Hypothalamus (tissue), 51 donors: ENCODE measurements around the gene USP12.

Source experiments
- DNase-seq, 51 donors: peaks; one replicate each; lab custom pipeline; 2025; lab: John Stamatoyannopoulos, UW

Gene USP12

DNA sequence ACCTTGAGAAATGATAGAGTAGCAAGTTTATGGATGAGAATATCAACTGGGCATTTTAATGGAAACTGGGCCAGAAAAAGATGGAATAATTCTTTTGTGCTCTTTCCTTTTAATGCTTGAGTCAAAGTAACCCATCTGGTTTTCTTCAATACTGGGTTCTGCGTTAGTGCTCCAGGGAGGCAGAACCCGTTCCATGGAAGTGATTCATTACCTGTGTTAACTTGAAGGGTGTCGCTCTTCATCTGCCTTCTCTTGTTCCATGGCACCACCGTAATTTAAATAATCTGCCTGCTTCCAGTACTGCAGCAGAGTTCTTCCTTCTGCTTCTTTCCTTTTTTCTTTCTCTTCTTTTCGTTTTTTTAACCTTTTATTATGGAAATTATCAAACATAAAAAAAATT lies 14.7 kb upstream of the USP12 start:
- DNase-seq = no peak

DNA sequence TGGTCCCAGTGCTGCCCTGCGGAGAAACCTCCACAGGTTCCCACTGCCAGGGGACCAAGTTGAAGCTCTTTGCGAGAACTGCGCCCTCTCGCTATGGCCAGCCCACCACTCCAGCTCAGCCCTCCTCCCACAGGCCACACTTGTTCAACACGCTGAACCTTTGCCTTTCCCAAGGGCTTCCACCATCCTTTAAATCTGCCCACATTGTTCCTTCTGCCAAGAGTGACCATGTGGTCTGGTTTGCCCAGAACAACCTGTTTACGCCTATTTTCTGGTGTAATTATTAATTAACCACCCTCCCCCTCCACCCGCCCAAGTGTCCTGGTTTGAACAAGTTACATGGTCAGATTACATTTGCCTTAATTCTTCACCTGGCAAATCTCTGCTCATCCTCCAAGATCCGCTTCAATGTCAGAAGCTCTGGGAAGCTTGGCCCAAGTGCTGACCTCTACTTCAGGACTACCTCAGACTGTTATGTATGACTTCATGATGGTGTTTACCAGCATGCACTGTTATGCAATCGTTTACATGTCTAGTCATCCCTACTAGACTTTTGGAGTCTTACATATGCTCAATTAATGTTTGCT lies 12.0 kb upstream of the USP12 start:
- DNase-seq = no peak

DNA sequence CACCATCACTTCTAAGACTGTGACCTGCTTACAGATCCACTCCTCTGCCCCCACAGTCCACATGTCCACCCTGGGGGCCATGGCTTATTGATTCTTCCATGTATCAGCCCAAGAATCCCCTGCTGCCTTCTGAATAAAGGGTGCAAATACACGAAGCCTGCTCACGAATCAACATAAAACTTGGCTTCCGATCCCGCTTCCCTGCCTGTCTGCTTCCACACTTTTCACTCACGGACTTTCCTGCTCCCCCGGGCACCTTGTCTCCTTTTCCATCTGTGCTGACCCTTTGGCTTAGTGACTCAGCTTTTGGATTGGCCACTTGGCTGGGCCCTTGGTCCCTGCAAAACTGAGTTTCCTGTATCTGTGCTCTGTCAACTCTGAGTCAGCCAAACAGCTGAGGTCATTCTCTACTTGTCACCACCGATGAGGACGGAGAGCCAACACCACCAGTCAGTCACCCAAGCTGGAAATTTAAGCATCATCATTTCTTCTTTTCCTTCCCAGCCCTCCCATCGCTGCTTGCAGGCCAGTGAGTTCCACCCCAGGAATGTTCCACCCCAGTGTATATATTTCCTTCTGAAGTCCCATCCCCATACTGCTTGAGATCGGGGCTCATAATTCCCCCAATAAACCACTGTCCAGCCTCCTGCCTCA lies 11.4 kb upstream of the USP12 start:
- DNase-seq = peak in 2 of 51 donors; percentile 21 to 31

DNA sequence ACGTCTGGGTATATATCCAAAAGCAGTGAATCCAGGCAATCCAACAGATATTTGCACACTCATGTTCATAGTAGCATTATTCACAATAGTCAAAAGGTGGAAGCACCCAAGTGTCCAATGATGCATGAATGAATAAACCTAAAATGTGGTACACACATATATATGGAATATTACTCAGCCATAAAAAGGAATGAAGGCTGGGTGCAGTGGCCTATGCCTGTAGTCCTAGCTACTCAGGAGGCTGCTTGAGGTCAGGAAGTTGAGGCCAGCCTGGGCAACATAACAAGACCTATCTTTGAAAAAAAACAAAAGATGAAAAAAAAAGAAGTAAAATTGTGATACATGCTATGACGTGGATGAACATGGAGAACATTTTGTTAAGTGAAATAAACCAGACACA lies 10.4 kb upstream of the USP12 start:
- DNase-seq = no peak

DNA sequence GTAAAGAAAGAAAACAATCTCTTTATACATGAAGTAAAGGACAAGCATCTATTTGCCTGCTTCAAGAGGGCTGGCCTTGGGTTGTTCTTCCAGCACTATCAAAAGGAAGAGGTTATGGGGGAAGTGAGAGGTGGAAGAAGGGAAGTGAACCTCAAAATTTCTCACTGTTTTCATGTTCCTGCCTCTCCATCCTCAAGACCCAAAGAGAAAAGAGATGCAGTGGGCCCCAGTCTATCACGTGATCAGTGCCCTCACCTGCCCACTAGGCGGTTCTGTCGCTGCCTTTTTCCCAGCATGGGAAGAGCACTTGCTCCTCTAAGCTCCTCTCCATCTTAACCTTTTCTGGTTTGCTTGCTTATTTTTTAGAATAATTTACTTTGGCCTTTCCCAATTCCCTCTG lies 6.2 kb upstream of the USP12 start:
- no peak for DNase-seq

DNA sequence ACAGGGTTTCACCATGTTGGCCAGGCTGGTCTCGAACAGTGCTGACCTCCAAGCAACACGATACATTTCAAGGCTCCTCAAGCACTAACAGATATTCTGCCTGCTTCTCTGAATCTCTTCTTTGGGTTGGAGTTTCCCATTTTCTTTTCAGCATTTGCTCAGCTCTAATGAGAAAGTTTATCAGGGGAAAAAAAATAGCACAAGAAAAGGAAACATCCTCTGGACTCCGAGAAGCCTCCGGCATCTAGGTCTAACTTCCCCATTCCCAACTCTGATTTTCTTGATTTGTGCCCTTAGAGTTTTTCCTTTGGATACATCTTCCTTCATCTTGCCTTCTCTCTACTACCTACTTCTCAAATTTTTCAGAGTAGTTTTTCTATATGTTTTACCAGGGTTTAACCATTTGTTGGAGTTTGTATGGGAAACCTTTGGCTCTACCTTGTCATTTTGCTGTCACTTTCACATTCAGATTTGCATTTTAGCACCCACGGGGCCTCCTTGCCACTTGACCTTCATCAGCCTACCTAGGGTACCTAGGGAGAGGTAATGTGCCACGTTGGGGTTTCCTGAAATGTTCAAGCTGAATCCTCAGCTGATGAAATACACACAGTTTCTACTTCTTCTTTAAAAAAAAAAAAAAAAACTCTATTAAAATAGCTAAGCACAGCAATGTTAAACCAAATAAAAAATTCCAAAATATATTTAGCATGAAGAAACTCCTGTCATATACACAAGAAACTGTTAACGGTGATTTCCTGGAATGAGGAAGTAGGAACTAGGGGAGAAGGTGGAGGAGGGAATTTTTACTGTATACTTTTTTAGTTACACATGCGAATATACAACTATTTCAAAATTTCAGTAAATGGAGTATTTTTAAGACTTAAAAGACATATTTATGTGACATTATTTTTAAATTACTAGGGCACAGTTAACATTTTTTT lies 5.1 kb upstream of the USP12 start:
- DNase-seq = no peak

DNA sequence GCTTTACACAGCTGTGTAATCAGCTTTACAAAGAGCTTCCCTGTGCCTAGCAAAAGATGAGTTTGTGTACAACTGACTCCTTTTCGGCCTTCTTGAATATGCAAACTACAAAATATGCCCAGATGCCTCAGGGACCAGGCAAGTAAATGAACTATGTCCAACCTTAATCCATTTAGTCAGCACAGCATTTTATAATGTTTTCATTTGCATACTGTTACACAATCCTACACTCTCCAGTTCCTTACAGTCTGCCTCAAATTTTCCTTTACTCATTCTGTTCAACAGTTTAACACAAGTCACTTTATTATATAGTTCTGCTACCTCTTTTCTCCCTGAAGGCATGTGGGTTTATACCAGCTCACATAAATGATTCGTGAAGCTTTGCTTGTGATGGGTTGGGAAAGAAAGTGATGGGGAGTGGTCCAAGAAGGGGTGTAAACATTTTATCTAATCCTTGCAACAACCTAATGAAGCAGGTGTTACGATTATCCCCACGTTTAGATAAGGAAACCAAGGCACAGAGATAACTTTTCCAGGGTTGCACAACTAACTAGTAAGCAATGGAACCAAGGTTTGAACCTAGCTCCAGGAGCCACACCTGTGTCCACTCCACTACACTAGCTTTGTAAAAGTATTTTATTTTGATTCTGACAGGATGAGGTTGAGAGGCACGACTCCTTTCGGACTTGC lies 3.3 kb upstream of the USP12 start:
- DNase-seq = no peak

DNA sequence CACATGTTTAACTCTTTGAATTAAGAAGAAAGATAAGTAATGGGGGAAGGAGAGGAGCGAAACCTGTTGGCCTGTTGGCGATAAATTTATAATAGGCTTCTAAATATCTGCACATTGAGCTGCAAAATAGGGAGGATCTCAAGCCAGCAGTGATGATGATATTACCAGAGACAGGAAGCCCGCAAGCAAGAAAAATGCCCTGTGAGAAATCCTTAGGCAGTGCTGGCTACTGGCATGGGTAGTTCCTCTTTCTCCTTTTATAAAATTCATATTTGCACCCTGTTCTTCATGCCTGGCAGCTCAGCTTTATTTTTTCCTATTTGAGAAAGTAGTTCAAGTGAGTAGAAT lies 858 bp upstream of the USP12 start:
- DNase-seq = peak in 1 of 51 donors; percentile 70

DNA sequence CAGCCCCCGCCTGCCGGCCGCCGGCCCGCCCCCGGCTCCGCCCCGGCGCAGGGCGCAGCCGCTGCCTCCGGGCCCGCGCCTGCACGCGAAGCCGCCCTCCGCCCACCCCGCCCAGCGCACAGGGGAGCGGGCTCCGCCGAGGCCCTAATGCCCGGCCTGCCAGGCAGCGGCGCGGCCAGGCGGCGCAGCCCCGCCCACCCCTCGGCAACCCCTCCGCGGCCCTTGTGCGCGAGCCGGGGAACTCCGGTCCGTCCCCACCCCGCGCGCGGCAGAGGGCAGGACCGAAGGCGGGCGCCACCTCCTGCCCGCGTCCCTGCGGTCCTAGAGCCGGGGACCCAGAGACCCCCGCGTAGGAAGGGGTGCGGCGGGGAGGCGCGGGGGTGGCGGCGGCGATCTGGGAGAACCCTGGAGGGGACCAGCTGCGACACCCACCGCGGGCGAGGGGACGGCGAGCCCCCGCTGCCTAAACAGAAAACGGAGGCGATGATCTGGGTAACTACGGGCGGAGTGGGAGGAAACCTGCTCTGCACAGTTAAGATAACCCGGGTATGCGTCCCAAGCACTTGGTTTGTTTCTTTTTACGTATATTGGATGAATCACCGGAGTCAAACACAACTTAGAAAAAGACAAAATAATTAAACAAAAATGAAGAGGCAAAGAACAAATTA lies 350 bp upstream of the USP12 start:
- peak; percentile 23 to 95 (median 83) for DNase-seq

DNA sequence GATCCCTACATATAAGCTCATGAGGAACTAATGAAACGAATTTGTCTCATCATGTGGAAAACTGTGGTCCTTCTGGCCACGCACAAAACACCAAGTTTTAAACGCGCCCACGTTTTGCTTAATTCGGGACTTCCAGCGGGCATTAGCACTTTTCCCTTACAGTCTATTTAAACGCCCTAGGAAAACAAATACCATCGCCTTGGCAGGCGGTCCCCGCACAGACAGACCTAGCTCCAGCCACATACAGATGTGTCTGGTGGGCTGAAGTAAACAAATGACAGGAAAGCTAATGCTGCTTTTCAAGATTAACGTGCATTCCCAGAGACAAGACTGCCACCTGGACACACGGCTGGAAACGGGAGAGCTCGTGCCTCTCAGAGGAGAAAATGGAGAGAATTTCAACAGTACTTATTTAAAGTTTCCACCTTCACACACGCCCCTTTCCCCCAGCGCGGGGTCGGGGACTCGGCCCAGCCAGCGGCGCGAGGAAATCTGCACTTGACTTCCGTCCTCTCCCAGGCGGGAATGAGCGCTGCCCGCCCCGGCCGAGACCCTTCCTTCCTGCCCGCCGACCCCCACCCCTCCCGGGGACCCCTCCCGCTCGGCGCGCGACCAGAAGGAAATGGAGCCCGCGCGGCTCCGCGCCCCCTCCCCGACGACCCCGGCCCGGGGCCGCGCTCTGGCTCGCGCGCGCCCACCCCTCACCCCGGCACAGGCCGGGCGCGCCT lies 931 bp downstream of the USP12 start:
- peak in 28 of 51 donors; percentile 8 to 63 (median 28) for DNase-seq

DNA sequence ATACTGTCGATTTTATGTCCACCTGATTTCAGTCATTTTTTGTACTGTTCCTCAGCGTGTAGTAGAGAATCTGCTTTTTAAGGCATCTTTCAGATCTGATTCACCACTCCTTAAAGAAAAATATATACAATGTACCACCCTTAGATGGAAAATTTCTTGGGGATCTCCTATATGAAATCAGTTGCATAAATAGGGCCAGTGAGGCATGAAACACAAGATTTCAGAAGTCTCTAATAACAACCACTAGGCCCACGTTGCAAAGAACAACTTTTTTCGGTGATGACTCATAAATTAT lies 1.4 kb downstream of the USP12 start:
- DNase-seq = peak in 1 of 51 donors; percentile 42

DNA sequence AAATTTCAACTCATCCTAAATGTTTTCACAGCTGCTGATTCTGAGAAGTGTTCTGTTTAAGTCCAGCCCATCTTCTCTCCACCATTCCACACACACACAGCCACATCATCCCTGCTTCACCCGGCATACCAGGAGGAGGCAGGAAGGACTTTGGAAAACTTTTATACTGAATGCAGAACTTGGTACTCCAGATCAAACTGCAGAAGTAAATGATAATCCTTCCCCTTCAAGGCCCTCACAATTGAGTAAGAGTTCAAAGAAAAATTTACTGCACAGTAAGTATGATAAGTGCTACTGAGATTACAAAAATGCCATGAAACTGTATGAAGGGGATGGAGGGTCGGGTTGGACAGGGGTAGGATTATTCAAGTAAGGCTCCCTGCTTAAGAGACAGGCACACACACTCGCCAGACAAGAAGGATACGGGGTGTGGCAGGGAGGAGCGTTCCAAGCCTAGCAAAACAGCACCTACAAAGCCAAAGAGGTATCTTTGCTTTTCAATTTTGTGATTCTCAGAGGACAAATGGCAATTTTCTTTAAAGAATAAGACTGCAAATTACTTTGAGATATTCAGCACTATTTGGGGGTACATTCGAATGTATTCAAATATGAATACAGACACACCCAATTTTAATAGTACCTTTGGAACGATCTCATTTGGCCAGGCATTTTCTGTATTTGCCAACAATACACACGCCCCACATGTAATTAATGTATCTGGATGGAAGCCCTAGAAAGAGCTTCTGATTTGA lies 2.5 kb downstream of the USP12 start:
- DNase-seq = no peak

DNA sequence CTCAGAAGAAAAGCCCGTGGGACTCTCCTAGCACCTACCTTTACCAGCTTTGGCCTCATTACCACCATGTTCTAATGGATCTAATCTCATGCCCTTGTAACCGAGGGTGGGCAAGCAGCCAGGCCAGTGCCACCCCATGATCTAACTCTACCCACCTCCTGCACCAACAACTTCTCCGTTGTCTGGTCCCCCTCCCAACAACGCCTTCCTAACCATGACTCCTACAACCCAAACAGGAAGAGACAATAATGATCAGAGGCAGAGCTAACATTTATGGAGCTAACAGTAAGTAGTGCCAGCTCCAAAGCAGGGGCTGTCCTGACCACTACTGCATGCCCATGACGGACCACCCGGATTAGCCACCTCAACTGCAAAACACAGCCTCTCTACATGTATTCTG lies 3.5 kb downstream of the USP12 start:
- no peak for DNase-seq

DNA sequence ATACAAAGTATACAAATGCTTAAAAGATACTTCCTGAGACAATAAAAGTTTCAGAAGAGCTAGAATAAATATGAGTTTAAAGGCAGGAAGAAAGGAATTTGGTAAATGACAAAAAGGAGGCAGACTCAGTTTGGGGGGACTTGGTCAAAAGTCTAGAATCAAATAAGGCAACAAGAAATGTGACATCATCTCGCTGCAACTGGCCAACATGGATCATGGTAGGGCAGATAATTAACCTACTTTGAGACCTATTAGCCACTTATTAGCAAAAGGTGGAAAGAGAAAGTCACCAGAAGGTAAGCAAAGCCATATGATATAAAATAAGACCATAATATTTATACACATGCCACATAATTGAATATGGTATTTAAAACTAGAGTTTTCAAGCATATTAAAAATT lies 5.3 kb downstream of the USP12 start:
- no peak for DNase-seq

DNA sequence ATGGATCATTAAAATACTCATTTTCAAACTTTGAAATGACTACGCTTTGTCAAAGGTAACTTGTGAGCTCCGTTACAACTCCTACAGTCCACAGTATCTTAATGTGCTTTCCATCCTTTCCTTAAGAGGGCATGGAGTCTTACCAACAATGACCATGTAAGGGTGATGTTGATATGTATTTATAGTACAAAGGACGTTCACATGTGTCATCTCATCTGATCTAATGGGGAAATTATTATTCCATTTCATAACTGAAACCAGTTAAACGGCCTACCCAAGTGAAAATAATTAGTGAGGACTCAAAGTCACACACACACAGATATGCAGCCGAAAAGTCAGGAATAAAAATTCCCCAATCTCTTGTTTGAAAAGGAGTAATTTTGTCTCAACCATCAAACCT lies 9.6 kb downstream of the USP12 start:
- DNase-seq = no peak

DNA sequence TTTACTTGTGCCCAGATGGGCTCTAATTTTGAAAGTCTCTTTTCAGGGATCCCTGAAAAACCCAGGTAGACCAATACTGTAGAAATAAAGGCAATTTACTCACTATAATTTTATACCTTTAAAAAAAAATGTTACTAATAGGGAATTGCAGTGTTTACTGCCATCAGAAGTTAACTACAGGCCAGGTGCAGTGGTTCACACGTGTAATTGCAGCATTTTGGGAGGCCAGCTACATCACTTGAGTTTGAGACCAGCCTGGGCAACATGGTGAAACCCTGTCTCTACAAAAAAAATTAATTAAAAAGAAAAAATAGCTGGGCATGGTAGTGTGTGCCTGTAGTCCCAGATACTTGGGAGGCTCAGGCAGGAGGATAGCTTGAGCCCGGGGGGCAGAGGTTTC lies 10.2 kb downstream of the USP12 start:
- no peak for DNase-seq

DNA sequence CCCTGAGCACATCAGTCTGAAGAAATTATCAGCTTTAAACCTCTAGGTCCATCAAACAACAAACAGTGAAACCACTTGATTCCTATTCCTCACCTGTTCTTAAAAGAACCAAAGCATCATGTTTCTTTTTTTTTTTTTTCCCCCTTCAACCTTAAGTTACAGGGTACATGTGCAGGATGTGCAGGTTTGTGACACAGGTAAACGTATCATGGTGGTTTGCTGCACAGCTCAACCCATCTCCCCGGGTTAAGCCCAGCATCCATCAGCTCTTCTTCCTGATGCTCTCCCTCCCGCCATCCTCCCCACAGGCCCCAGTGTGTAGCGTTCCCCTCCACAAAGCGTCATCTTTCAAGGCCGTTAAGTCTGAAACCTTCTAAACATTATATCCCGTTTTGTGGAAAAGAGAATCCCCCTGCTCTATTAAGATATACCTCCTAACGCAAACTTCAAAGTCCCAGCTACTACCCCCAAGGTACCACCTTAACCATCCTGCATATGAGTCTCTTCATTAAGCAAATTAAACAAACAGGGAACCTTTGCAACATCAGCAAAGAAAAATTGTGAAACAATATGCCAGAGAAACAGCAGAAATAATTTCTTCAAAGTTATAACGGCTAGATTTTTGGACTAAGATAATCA lies 10.8 kb downstream of the USP12 start:
- DNase-seq = no peak

DNA sequence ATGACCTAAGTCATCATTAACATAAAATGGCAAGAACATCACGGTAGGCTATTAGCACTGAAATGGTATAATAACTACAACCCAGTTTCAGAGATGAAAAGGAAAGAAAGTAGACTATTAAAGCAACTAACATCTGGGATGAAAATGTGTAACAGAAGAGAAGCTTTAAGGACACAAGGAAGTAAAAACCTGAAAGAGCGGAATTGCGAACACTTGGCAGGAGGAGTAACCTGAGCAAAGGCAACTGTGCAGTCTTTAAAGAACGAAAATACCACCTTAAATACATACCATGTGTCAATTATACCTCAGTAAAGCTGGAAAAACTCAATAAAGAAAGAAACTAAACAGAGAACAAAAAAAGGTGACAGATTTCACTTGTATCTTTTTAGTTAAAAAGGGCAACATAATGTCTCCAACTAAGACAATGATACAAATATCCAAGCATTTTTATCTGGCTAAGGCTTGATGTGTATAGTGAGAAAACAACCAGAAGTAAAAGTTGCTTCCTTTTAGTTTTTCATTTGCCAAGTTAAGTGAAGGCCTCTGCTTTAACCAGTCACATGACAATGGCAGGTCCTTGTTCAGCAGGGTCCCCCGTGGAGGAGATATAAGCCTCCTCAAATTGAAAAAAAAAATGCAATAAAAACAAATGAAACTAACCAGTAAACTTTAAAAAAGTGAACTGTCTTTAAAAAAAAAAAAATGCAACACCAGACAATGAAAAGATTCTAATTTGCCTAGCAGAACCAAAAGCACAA lies 11.6 kb downstream of the USP12 start:
- DNase-seq = no peak
